K562 (cell line): ENCODE measurements around the gene CXCR6. TPM values are rescaled to one million over a fixed set of nuclear protein-coding genes. Genes with fewer than 3 reads are reported as not detected.

Experiments used
- HDAC8 ChIP-seq: fragments of 450-650 bp; IDR thresholded peaks from 2 replicates; pipeline ENCODE4 v1.6.1; 2016; ENCODE audit warnings: mild to moderate bottlenecking, missing genetic modification characterization, moderate library complexity, missing compliant biosample characterization
- HOMEZ ChIP-seq: fragments of 250-450 bp; sonication (Bioruptor Pico); IDR thresholded peaks from 2 replicates; pipeline ENCODE4 v1.4.0; 2020; ENCODE audit warnings: mild to moderate bottlenecking, moderate library complexity
- KDM2B ChIP-seq: fragments of 250-450 bp; sonication (Bioruptor Pico); IDR thresholded peaks from 2 replicates; pipeline ENCODE4 v1.8.0; 2021; ENCODE audit warnings: mild to moderate bottlenecking, moderate library complexity
- NFRKB ChIP-seq: fragments of 450-650 bp; IDR thresholded peaks from 2 replicates; pipeline ENCODE4 v1.6.1; 2016; ENCODE audit warnings: low read depth
- NUFIP1 ChIP-seq: fragments of 450-650 bp; IDR thresholded peaks from 2 replicates; pipeline ENCODE4 v1.6.1; 2018; ENCODE audit not compliant: partially characterized antibody
- PHF8 ChIP-seq: fragments of 200-600 bp; sonication (generic); IDR thresholded peaks from 2 replicates; pipeline ENCODE4 v1.6.1; 2012; ENCODE audit warnings: mixed run types, mild to moderate bottlenecking, inconsistent platforms, low read length, moderate library complexity, borderline replicate concordance
- RFX1 ChIP-seq: fragments of 450-650 bp; IDR thresholded peaks from 2 replicates; pipeline ENCODE4 v1.6.1; 2016; ENCODE audit warnings: mild to moderate bottlenecking, moderate library complexity
- SLC30A9 ChIP-seq: fragments of 250-450 bp; sonication (Bioruptor Pico); IDR thresholded peaks from 2 replicates; pipeline ENCODE4 v1.8.0; 2022; ENCODE audit warnings: mild to moderate bottlenecking, moderate library complexity
- ZBTB12 ChIP-seq: fragments of 250-450 bp; sonication (Bioruptor Pico); IDR thresholded peaks from 2 replicates; pipeline ENCODE4 v1.4.0; 2020
- ZNF143 ChIP-seq: sonication (generic); formaldehyde crosslinking; IDR thresholded peaks from 2 replicates; pipeline ENCODE4 v1.9.0; 2022; ENCODE audit warnings: mild to moderate bottlenecking, missing genetic modification reagents
- ZNF347 ChIP-seq: fragments of 450-650 bp; formaldehyde crosslinking; IDR thresholded peaks from 2 replicates; pipeline ENCODE4 v1.4.0; 2020; ENCODE audit warnings: low read depth, mild to moderate bottlenecking, moderate library complexity
- ZNF518B ChIP-seq: fragments of 250-450 bp; sonication (Bioruptor Pico); IDR thresholded peaks from 2 replicates; pipeline ENCODE4 v1.5.0; 2021; ENCODE audit warnings: mild to moderate bottlenecking, moderate library complexity
- polyA plus RNA-seq, 8 experiments: library from polyadenylated mRNA; depleted of rRNA in 4 of 8; stranded (reverse) in 5 of 8; unstranded in 3 of 8; fragments of >200 nt; fragmentation: Nextera tagmentation in 2 of 8; fragmentation: Illumina TruSeq in 1 of 8; extraction: Ambion mirVana in 2 of 8; extraction: Trizol in 1 of 8; gene quantifications; 2 replicates each; pipeline versions ENCODE4 v1.2.1 to v1.2.3, GENCODE V29; 2011 to 2014; ENCODE audit warnings: inconsistent platforms in 1 of 8, missing spikeins in 1 of 8
- total RNA-seq, 7 experiments: library from RNA; depleted of rRNA in 6 of 7; stranded (reverse); fragments of >200 nt in 6 of 7; fragmentation: Illumina TruSeq in 2 of 7; extraction: Trizol in 2 of 7; gene quantifications; 2 replicates each; pipeline versions ENCODE4 v1.2.1 to v1.2.3, GENCODE V29; 2011 to 2021; ENCODE audit warnings: low replicate concordance in 1 of 7
- TF ChIP-seq, protein P1 (sequence below): sonication (generic); formaldehyde crosslinking; IDR thresholded peaks from 2 replicates; pipeline ENCODE4 v1.4.0; 2020; ENCODE audit warnings: mild to moderate bottlenecking, missing genetic modification reagents
- TF ChIP-seq, protein P2 (sequence below), 2 experiments: fragments of 450-650 bp; IDR thresholded peaks; 2 replicates each; pipeline ENCODE4 v1.6.1; 2018; ENCODE audit warnings: mild to moderate bottlenecking in 2 of 2, low read depth in 1 of 2; ENCODE audit not compliant: partially characterized antibody in 2 of 2

The CXCR6 gene
- total and polyA plus RNA-seq, 9 of the 15 experiments (the other 6 are each of a cell fraction or from before 2014, with no cell fraction given): 0.28 TPM; not detected in 8

- TF ChIP-seq, protein P1, sequence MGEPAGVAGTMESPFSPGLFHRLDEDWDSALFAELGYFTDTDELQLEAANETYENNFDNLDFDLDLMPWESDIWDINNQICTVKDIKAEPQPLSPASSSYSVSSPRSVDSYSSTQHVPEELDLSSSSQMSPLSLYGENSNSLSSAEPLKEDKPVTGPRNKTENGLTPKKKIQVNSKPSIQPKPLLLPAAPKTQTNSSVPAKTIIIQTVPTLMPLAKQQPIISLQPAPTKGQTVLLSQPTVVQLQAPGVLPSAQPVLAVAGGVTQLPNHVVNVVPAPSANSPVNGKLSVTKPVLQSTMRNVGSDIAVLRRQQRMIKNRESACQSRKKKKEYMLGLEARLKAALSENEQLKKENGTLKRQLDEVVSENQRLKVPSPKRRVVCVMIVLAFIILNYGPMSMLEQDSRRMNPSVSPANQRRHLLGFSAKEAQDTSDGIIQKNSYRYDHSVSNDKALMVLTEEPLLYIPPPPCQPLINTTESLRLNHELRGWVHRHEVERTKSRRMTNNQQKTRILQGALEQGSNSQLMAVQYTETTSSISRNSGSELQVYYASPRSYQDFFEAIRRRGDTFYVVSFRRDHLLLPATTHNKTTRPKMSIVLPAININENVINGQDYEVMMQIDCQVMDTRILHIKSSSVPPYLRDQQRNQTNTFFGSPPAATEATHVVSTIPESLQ (CRISPR knock-in tag): no peak
- TF ChIP-seq ZNF347 (CRISPR knock-in tag) (no peak), PHF8 (no peak), ZNF143 (CRISPR knock-in tag) (no peak), NFRKB (no peak), ZNF518B (CRISPR knock-in tag) (no peak), RFX1 (no peak), NUFIP1 (no peak), KDM2B (CRISPR knock-in tag) (no peak), HOMEZ (no peak), HDAC8 (tag) (no peak), SLC30A9 (CRISPR knock-in tag) (no peak), ZBTB12 (no peak)
- TF ChIP-seq, protein P2, sequence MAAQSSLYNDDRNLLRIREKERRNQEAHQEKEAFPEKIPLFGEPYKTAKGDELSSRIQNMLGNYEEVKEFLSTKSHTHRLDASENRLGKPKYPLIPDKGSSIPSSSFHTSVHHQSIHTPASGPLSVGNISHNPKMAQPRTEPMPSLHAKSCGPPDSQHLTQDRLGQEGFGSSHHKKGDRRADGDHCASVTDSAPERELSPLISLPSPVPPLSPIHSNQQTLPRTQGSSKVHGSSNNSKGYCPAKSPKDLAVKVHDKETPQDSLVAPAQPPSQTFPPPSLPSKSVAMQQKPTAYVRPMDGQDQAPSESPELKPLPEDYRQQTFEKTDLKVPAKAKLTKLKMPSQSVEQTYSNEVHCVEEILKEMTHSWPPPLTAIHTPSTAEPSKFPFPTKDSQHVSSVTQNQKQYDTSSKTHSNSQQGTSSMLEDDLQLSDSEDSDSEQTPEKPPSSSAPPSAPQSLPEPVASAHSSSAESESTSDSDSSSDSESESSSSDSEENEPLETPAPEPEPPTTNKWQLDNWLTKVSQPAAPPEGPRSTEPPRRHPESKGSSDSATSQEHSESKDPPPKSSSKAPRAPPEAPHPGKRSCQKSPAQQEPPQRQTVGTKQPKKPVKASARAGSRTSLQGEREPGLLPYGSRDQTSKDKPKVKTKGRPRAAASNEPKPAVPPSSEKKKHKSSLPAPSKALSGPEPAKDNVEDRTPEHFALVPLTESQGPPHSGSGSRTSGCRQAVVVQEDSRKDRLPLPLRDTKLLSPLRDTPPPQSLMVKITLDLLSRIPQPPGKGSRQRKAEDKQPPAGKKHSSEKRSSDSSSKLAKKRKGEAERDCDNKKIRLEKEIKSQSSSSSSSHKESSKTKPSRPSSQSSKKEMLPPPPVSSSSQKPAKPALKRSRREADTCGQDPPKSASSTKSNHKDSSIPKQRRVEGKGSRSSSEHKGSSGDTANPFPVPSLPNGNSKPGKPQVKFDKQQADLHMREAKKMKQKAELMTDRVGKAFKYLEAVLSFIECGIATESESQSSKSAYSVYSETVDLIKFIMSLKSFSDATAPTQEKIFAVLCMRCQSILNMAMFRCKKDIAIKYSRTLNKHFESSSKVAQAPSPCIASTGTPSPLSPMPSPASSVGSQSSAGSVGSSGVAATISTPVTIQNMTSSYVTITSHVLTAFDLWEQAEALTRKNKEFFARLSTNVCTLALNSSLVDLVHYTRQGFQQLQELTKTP (IDR thresholded peaks at IDR 0.05; ENCODE audit: low read depth in 1 of 2, partially characterized antibody in 2 of 2): no peak
Observed at GRCh38 chr3:45906681-45907407, 36.4 kb upstream of the CXCR6 start (continued).
